IMR-90 (cell line): ENCODE data around the gene PAQR5. TPM values are rescaled to one million over a fixed set of nuclear protein-coding genes. Genes with fewer than 3 reads are reported as not detected.

Experiments
- ATAC-seq: fragments of 200-7000 bp; cut with Tn5 transposase; 2 replicates; pipeline ENCODE4 v1.9.1; 2020; ENCODE audit warnings: low read depth, mild to moderate bottlenecking, moderate library complexity
- BruUV-seq: library from RNA; stranded (reverse); fragments of 400-500 nt; replicated peaks from 2 replicates; lab custom pipeline; 2021; lab: Mats Ljungman, UMichigan
- CTCF ChIA-PET: fragments of 300-600 bp; formaldehyde crosslinking; extraction: SDS; loops from one replicate; lab custom pipeline; 2021; ENCODE audit warnings: antibody characterized with exemption; lab: Yijun Ruan, JAX
- POLR2A ChIA-PET: fragments of 300-600 bp; sonication (Branson Sonifier 250); formaldehyde crosslinking; loops from one replicate; lab custom pipeline; 2022; ENCODE audit warnings: antibody characterized with exemption; ENCODE audit not compliant: unreplicated experiment; lab: Charles Lee
- DNase-seq: peaks from one replicate; pipeline ENCODE4 v3.0.0; 2013
- H2AFZ ChIP-seq: replicated peaks from 2 replicates; pipeline ENCODE3; 2013; ENCODE audit warnings: low read length, mild to moderate bottlenecking; ENCODE audit not compliant: poor library complexity
- H2AK5ac ChIP-seq: 2 replicates; pipeline ENCODE4 v1.6.1; 2013; ENCODE audit warnings: low read depth, low read length, inconsistent platforms
- H2AK9ac ChIP-seq: replicated peaks from 2 replicates; pipeline ENCODE3; 2013; ENCODE audit warnings: mild to moderate bottlenecking, low read depth, low read length, moderate library complexity; ENCODE audit not compliant: poor library complexity
- H2BK120ac ChIP-seq: 2 replicates; pipeline ENCODE4 v1.6.1; 2013; ENCODE audit warnings: low read depth, low read length, inconsistent platforms
- H2BK15ac ChIP-seq: 3 replicates; pipeline ENCODE4 v1.6.1; 2013; ENCODE audit warnings: low read depth, low read length, inconsistent platforms
- H2BK20ac ChIP-seq: 2 replicates; pipeline ENCODE4 v1.6.1; 2013; ENCODE audit warnings: low read depth, mild to moderate bottlenecking, inconsistent platforms, low read length, moderate library complexity
- H2BK5ac ChIP-seq: 2 replicates; pipeline ENCODE4 v1.6.1; 2013; ENCODE audit warnings: mild to moderate bottlenecking, low read depth, low read length, inconsistent platforms; ENCODE audit not compliant: poor library complexity, severe bottlenecking
- H3K14ac ChIP-seq: replicated peaks from 2 replicates; pipeline ENCODE4 v1.6.1; 2013; ENCODE audit warnings: low read depth, low read length, inconsistent platforms
- H3K18ac ChIP-seq: 2 replicates; pipeline ENCODE4 v1.6.1; 2013; ENCODE audit warnings: low read depth, low read length, control low read depth
- H3K23ac ChIP-seq: 2 replicates; pipeline ENCODE4 v1.6.1; 2013; ENCODE audit warnings: low read depth, low read length, inconsistent platforms
- H3K27ac ChIP-seq: 2 replicates; pipeline ENCODE4 v1.5.1; 2013; ENCODE audit warnings: mild to moderate bottlenecking, control low read depth, low read length; ENCODE audit not compliant: insufficient read depth
- H3K27me3 ChIP-seq: 2 replicates; pipeline ENCODE4 v1.6.1; 2013; ENCODE audit warnings: low read length; ENCODE audit not compliant: control insufficient read depth, insufficient read depth
- H3K36me3 ChIP-seq: 2 replicates; pipeline ENCODE4 v1.6.1; 2013; ENCODE audit warnings: low read length, mixed read lengths; ENCODE audit not compliant: control insufficient read depth, insufficient read depth
- H3K4ac ChIP-seq: 2 replicates; pipeline ENCODE4 v1.6.1; 2013; ENCODE audit warnings: low read depth, low read length, inconsistent platforms
- H3K4me1 ChIP-seq: 2 replicates; pipeline ENCODE4 v1.6.1; 2013; ENCODE audit warnings: low read length, mixed read lengths; ENCODE audit not compliant: control insufficient read depth, insufficient read depth
- H3K4me2 ChIP-seq: 2 replicates; pipeline ENCODE4 v1.6.1; 2013; ENCODE audit warnings: low read depth, mild to moderate bottlenecking, control low read depth, low read length, moderate library complexity
- H3K4me3 ChIP-seq: 2 replicates; pipeline ENCODE4 v1.5.1; 2013; ENCODE audit warnings: low read depth, mild to moderate bottlenecking, control low read depth, low read length, moderate library complexity; ENCODE audit not compliant: insufficient read depth
- H3K56ac ChIP-seq: 2 replicates; pipeline ENCODE4 v1.6.1; 2013; ENCODE audit warnings: low read length, inconsistent platforms; ENCODE audit not compliant: insufficient read depth; ENCODE audit errors: extremely low read depth
- H3K79me1 ChIP-seq, 2 experiments: 2 replicates each; pipeline ENCODE4 v1.6.1; 2013; ENCODE audit warnings: low read length in 2 of 2, inconsistent platforms in 1 of 2, low read depth in 1 of 2
- H3K9ac ChIP-seq: 2 replicates; pipeline ENCODE4 v1.6.1; 2013; ENCODE audit warnings: low read depth, low read length, control low read depth
- H3K9me1 ChIP-seq: 2 replicates; pipeline ENCODE4 v1.6.1; 2013; ENCODE audit warnings: low read length, inconsistent platforms; ENCODE audit not compliant: insufficient read depth
- H3K9me3 ChIP-seq: 2 replicates; pipeline ENCODE4 v1.6.1; 2013; ENCODE audit warnings: low read length; ENCODE audit not compliant: control insufficient read depth, insufficient read depth
- H4K20me1 ChIP-seq: 2 replicates; pipeline ENCODE4 v1.6.1; 2013; ENCODE audit warnings: low read length, inconsistent platforms; ENCODE audit not compliant: insufficient read depth
- H4K5ac ChIP-seq: 2 replicates; pipeline ENCODE4 v1.6.1; 2013; ENCODE audit warnings: mild to moderate bottlenecking, low read depth, low read length, control low read depth
- H4K8ac ChIP-seq, 2 experiments: 2 replicates each; pipeline ENCODE4 v1.6.1; 2013; ENCODE audit warnings: low read depth in 2 of 2, low read length in 2 of 2, control low read depth in 1 of 2, inconsistent platforms in 1 of 2
- H4K91ac ChIP-seq: 2 replicates; pipeline ENCODE4 v1.6.1; 2013; ENCODE audit warnings: low read depth, low read length, inconsistent platforms; ENCODE audit not compliant: insufficient read depth
- BHLHE40 ChIP-seq: fragments of 150-350 bp; IDR thresholded peaks from 2 replicates; pipeline ENCODE4 v1.6.1; 2016; ENCODE audit warnings: mild to moderate bottlenecking, low read depth, low read length
- CEBPB ChIP-seq: IDR thresholded peaks from 2 replicates; pipeline ENCODE4 v1.6.1; 2012; ENCODE audit warnings: low read depth, low read length, improper control_type of control experiment
- CHD1 ChIP-seq: IDR thresholded peaks from 2 replicates; pipeline ENCODE4 v1.6.1; 2012; ENCODE audit warnings: low read depth, low read length, improper control_type of control experiment
- CTCF ChIP-seq: conservative IDR thresholded peaks from 2 replicates; pipeline ENCODE4 v1.5.1; 2012; ENCODE audit warnings: mild to moderate bottlenecking, low read depth, low read length, improper control_type of control experiment
- ELK1 ChIP-seq: fragments of 150-350 bp; IDR thresholded peaks from 2 replicates; pipeline ENCODE4 v1.6.1; 2016; ENCODE audit warnings: low read depth, mild to moderate bottlenecking, low read length, moderate library complexity, borderline replicate concordance
- MAFK ChIP-seq: IDR thresholded peaks from 2 replicates; pipeline ENCODE4 v1.6.1; 2012; ENCODE audit warnings: low read depth, low read length, improper control_type of control experiment
- NFE2L2 ChIP-seq: fragments of 150-350 bp; IDR thresholded peaks from 2 replicates; pipeline ENCODE4 v1.6.1; 2016; ENCODE audit warnings: low read depth, mild to moderate bottlenecking, low read length
- RCOR1 ChIP-seq: IDR thresholded peaks from 2 replicates; pipeline ENCODE4 v1.6.1; 2012; ENCODE audit warnings: mild to moderate bottlenecking, low read length, improper control_type of control experiment; ENCODE audit not compliant: insufficient replicate concordance
- RFX5 ChIP-seq: IDR thresholded peaks from 2 replicates; pipeline ENCODE4 v1.8.0; 2012; ENCODE audit warnings: low read depth, mild to moderate bottlenecking, low read length, moderate library complexity
- WGBS, 2 experiments: methylation state at CpG; one replicate each; pipeline versions ENCODE4 v1.1.5 to v1.1.7; 2013; ENCODE audit warnings: missing lambda C conversion rate in 2 of 2; ENCODE audit not compliant: insufficient read length in 1 of 2; ENCODE audit errors: extremely low coverage in 2 of 2; 5-methylcytosine and 5-hydroxymethylcytosine counted together
- dilution Hi-C: fragments of 300-500 bp; cut with HindIII; formaldehyde crosslinking; loops from one replicate; pipeline ENCODE4 v1.14.3; 2018; ENCODE audit warnings: low sequenced_read_pairs; ENCODE audit not compliant: unreplicated experiment
- in situ Hi-C: fragments of 300-500 bp; cut with MboI; formaldehyde crosslinking; loops from 3 replicates; pipeline ENCODE4 v1.14.3; 2019; ENCODE audit warnings: low sequenced_read_pairs, inconsistent platforms, mixed read lengths
- intact Hi-C: fragments of 100-400 bp; cut with micrococcal nuclease; formaldehyde crosslinking; loops from 2 replicates; pipeline ENCODE4 v1.10.0; 2022
- polyA plus RNA-seq, 3 experiments: library from polyadenylated mRNA; depleted of rRNA; stranded (reverse); fragments of >200 nt; gene quantifications; 2 replicates each; pipeline ENCODE4 v1.2.3, GENCODE V29; 2012; ENCODE audit warnings: low replicate concordance in 1 of 3
- total RNA-seq: library from RNA; depleted of rRNA; stranded (reverse); fragments of >200 nt; gene quantifications from 2 replicates; pipeline ENCODE4 v1.2.3, GENCODE V29; 2012

The PAQR5 gene
- total and polyA plus RNA-seq, 2 of the 4 experiments (the other 2 are of a cell fraction) = 2.3 to 2.7 TPM

GRCh38 chr15:69275074-69275670 is 23.5 kb upstream of the PAQR5 start:
- Histone ChIP-seq H3K4me2 (no peak overlapping the region), H4K8ac (no peak overlapping the region), H3K4me3 (no peak overlapping the region), H4K5ac (no peak overlapping the region), H2AK9ac (no peak overlapping the region), H3K23ac (no peak overlapping the region), H4K91ac (no peak overlapping the region), H3K27me3 (no peaks in the 10 kb centered on the region), H3K27ac (no peak overlapping the region), H3K4me1 (no peaks in the 10 kb centered on the region; the same call in 1 of the 2 replicates), H3K9ac (no peak overlapping the region), H2BK15ac (no peak overlapping the region), H3K4ac (no peak overlapping the region), H3K79me1 (no peaks in the 10 kb centered on the region), H3K9me3 (no peaks in the 10 kb centered on the region), H4K20me1 (no peaks in the 10 kb centered on the region), H3K9me1 (0 out of 2 replicates have a peak, but pooled peaks cover 7% of the 10 kb centered on the region), H3K14ac (no peak overlapping the region), H2BK120ac (no peak overlapping the region), H3K18ac (no peak overlapping the region), H2AFZ (no peak overlapping the region), H2BK5ac (no peak overlapping the region), H3K36me3 (no peaks in the 10 kb centered on the region), H3K56ac (no peak overlapping the region), H2AK5ac (no peak overlapping the region), H2BK20ac (no peak overlapping the region)
- DNase-seq = peak; percentile 42
- intact Hi-C loops = no loop called here
- in situ Hi-C loops = no loop called here
- peak; percentile 66 for ATAC-seq
- dilution Hi-C loops = no loop called here
- BruUV-seq = no TSS peak
- WGBS, 2 experiments = 60% methylated on average over 1 of the region's 4 CpGs; no CpG with 5 or more reads in 1 of the 2 experiments
- CTCF ChIA-PET = no interaction called here
- TF ChIP-seq NFE2L2 (no peak), CHD1 (no peak), RFX5 (no peak), MAFK (no peak), ELK1 (no peak), CEBPB (no peak), CTCF (no peak), RCOR1 (no peak), BHLHE40 (no peak)
- POLR2A ChIA-PET = no interaction called here
